ENCODE measurements around the gene SCO1.
A peak's percentile ranks its signal among the peaks of the same experiment; 100 is the strongest.
"Not testable (repeated sequence)": the region's sequence is repeated elsewhere in the genome, so short reads cannot be mapped to it uniquely, and the experiment has no call there.

SCO1 gene

GRCh38 chr17:10726196-10726595, 28.9 kb upstream of the SCO1 start:
- no peak for DNase-seq (ENCODE audit: low read depth in 1 of 2, low spot score in 1 of 2)

DNA sequence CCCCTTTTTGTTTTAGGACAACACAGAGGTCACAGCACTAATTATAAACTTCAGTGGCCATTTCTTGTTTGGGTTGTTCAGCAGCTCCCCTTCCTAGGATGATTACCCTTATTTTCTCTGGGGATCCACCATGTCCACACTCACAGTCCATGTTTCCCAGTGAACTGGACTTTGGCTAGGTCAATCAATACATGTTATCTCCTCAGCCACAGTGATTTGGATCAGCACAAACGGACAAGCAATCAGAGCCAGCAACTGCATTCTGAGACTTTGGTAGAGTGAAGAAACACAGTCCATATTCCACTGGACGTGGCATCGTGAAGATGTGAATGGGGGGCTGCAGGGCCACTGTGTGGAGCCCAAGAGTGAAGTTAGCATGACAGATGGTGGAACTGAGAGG, 27.9 kb upstream of the SCO1 start:
- DNase-seq (ENCODE audit: low read depth in 1 of 2, low spot score in 1 of 2): no peak

DNA sequence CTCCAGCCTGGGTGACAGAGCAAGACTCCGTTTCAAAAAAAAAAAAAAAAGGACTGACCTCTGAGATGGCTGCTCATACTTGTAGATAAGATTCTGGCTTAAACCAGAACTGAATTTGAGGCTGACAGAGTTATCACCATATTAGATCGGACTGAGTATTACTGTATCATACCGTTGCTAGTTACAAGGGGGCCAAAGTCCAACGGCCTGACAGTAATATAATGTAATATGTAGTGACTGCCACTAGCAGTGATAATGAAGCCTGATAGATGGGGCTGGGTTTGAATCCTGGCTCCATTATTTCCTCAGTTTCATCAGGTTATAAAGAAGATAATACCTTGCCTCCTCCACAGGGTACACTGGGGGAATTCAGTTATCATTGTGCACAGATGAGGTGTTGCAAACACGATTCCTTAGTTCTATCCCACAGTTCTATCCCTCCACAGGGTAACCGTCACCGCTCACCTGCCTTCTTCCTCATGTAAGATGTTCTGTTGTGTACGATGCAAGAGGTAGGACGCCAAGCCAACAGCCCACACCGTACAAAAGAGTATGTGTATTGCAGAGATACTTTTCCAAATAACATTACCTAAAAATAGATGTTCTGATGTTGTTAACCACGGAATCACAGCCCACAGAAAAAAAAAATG, 27.3 kb upstream of the SCO1 start:
- no peak for DNase-seq (ENCODE audit: low read depth in 1 of 2, low spot score in 1 of 2)

DNA sequence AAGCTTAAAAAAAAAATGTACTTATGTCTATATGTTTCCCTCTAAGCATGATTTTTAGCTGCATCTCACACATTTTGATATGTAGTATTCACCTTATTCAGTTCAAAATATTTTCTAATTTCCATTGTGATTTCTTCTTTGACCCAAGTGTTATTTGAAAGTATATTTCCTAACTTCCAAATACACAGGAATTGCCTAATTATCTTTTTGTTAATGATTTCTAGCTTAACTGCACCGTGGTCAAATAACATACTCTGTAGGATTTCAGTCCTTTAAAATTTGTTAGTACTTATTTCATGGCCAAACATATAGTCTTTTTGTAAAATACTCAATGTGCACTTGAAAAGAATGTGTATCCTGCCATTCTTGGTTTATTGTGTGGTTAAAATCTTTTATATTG, 21.2 kb upstream of the SCO1 start:
- DNase-seq (ENCODE audit: low read depth in 1 of 2, low spot score in 1 of 2): no peak

- no peak for DNase-seq (ENCODE audit: low read depth in 1 of 2, low spot score in 1 of 2)
These were observed 18.9 kb upstream of the SCO1 start for GRCh38 chr17:10716218-10716617.

DNA sequence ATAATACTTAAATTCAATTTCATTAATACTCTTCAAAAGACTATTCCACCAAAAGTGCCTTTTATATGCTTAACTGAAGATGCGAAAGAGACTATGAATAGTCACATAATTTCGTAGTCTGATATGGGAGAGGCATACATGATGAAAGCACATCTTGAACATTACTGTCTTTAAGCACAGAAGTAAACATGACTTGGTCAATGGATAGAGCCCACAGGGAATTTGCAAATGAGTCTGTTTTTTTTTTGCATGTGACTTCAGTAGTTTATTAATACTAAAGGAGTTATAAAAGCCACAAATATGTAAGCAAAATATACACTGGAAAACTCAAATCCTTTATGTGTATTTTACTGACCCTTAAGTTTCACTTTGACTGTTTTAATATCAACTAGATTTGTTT, 16.0 kb upstream of the SCO1 start:
- DNase-seq (ENCODE audit: low read depth in 1 of 2, low spot score in 1 of 2): no peak

GRCh38 chr17:10705727-10706126, 8.4 kb upstream of the SCO1 start:
- no peak for DNase-seq (ENCODE audit: low read depth in 1 of 2, low spot score in 1 of 2)

GRCh38 chr17:10702574-10702973, 5.2 kb upstream of the SCO1 start:
- DNase-seq (ENCODE audit: low read depth in 1 of 2, low spot score in 1 of 2): no peak

GRCh38 chr17:10699856-10700255, 2.5 kb upstream of the SCO1 start:
- peak in 1 of 2 donors; percentile 6 for DNase-seq (ENCODE audit: low read depth in 1 of 2, low spot score in 1 of 2)

DNA sequence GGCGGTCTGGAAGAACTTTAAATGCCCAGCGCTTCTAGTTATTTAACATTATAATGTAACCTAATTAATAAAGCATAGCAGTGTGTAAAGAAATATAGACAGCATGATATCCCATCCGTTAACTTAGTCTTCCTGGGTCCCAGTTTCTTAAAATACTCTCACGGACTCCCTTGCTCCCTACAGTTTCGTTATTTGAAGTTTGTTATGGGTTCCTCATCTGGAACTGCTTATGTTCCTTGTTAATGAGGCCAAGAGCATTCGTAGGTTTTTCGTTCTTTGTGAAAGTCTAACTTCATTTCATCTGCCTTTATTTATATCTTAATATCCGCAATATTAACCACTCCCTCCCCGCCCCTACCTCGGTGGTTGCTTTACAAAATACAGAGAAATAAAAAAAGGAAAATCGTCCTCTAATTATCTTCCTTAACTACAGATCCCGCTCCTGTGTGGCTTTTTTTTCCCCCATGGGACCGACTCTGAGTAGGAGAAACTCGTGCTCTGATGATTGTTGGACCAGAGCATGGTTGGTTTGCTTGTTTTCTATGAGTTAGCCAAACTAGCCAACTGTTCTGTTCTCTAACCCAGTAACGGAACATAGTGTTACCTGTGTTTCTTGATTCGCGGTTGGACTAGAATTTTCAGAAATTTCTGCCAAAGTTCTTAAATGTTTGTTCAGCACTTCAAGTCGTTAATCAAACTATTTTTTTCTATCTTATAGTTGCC, 924 bp upstream of the SCO1 start:
- no peak for DNase-seq (ENCODE audit: low read depth in 1 of 2, low spot score in 1 of 2)

DNA sequence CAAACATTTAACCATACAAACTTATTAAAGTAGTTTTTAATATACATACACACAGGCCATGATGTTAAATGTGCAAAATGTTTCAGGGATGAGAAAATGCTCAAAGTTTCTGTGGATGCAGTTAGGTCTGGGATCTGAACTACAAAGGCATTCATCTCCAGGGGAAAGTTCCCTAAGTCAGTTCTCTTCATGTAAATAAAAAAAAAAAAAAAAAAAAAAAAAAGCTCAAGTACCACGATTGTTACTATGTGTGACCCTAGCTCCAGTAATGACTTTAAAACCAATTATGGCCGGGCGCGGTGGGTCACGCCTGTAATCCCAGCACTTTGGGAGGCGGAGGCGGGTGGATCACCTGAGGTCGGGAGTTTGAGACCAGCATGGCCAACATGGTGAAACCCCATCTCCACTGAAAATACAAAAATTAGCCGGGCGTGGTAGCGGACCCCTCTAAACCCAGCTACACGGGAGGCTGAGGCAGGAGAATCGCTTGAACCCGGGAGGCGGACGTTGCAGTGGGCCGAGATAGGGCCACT, 1.4 kb downstream of the SCO1 start:
- DNase-seq (ENCODE audit: low read depth in 1 of 2, low spot score in 1 of 2): not testable (repeated sequence)

DNA sequence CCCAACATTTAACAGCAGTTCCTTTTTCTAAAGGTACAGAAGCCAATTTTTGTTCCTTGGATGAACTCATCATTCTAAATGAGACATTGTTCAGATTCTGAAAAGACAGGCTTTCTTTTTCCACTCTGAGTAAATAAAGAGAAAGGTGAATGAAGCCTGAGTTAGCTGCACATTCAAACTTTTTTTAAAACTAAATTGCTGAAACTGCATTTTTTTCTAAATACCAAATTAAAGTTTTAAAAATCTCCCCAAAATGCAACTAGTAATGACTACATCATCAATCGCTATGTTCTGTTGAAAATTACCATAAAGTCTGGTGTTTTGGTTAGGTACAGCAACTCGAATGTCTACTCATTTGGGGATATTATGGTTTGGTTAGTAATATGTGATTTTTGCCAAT, 9.8 kb downstream of the SCO1 start:
- DNase-seq (ENCODE audit: low read depth in 1 of 2, low spot score in 1 of 2): no peak

DNA sequence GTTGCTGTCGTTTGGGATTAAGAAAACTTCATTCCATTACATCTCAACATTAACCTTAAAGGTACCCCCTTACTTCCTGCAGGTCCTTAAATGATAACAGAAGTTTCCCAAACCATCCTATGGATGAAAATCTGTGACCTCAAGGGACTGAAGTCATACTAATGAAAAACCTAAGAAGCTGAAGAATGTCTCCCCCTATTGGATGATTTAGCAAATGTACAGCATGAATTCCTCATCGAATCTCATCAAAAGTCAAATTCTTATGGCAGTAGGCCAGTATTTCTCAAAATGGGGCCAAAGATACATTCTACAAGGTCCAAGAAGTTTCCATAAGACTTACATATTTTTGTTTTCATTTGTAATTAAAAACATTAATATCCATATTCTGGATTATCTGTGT, 13.5 kb downstream of the SCO1 start:
- no peak for DNase-seq (ENCODE audit: low read depth in 1 of 2, low spot score in 1 of 2)

DNA sequence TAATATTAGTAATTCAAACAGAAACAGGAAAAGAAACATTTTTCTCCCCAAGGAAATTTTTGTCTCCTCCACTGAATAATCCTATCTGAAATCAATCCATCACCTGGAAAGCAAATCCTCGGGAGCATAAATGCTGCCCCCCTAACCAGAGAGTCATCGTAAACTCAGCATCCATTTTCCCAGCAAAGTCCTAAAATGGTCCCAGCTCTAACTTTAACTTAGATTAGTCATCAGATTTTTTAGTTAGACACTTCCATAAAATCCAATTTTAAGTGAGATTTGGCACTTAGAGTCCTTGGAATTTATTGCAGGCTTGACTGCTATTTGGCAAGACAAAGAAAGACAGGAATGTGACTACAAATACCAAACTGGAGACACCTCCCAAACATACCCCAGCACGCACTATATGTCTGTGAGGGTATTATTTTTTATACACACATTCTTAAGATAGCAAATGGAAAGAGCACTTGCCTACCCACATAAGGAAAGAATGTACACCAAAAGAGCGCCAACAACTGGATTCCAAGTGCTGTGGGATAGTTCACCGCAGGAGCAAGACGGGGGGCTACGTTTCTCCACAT, 15.4 kb downstream of the SCO1 start:
- DNase-seq (ENCODE audit: low read depth in 1 of 2, low spot score in 1 of 2): no peak

- DNase-seq (ENCODE audit: low read depth in 1 of 2, low spot score in 1 of 2): no peak
These were observed 22.6 kb downstream of the SCO1 start for GRCh38 chr17:10674704-10675103.

DNA sequence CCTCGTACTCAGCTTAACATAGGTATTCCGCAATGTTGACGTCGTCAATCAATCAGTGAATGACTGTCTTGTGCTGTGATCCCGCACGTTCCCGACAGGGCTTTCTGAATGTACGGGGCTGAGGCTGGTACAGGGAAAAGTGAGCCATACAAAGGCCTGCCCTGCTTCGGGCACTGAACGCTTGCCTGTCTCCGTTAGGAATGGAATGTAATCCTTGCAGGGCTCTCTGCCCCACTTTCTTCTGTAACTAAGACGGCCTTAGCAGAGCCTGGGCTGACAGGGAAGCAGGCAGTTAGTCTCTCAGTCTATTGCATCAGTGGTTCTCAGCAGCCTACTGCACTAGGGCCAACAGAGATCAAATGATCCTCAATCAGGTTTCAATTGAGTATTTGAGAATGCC, 24.0 kb downstream of the SCO1 start:
- DNase-seq (ENCODE audit: low read depth in 1 of 2, low spot score in 1 of 2): no peak

DNA sequence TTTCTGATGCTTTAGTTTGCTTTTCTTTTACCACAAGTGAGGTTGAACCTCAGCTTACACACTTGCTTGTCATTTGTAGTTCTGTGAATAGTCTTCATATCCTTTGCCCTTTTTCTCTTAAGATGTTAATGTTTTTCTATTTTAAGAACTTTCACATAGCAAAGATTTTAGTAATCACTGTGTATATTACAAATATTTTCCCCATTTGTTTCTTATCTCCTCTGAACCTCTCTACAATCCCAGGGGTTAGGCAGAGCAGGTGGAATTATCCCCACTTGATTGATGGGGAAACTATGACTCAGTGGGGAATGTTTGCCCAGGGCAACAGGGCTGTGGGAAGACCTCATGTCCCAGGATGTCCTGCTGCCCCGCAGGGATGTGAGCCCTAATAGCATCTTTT, 28.6 kb downstream of the SCO1 start:
- DNase-seq (ENCODE audit: low read depth in 1 of 2, low spot score in 1 of 2): no peak

DNA sequence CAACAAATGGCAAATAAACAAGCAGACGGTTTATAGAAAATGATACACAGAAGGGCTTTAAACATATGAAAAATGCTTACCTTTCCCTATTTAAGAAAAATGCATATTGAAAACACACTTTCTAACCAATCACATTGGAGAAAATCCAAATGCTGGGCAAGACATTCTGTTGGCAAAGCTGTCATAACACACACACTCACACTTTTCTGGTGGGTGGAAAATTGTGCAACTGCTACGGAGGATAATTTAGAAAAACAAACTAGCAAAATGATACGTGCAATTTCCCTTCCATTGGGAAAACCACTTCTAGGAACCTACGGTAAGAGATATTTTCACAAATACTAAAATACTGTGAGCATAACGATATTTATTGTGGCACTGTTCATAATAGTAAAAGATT, 30.4 kb downstream of the SCO1 start:
- no peak for DNase-seq (ENCODE audit: low read depth in 1 of 2, low spot score in 1 of 2)

DNA sequence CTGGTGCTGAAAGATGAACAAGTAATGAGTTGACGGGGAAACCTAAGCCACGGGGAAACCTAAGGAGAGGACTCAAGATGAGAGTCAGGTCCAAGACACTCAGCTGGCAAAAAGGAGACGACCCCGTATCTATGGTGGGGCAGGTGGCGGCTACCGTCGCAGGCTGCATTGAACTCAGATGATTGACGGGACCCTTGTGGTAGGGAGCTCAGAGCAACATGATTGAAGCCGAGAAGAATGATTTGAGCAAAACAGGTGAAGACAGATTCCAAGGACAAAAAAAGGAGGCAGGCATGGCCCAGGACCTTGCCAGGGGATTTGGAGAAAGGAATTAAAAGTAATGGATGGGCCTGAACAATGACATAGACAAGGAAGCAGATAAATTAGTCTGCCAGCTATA, 32.8 kb downstream of the SCO1 start:
- no peak for DNase-seq (ENCODE audit: low read depth in 1 of 2, low spot score in 1 of 2)

- DNase-seq (ENCODE audit: low read depth in 1 of 2, low spot score in 1 of 2): no peak
These were observed 34.1 kb downstream of the SCO1 start for GRCh38 chr17:10663231-10663630.

- no peak for DNase-seq (ENCODE audit: low read depth in 1 of 2, low spot score in 1 of 2)
These were observed 35.9 kb downstream of the SCO1 start for GRCh38 chr17:10661437-10661836.

GRCh38 chr17:10657879-10658278, 39.5 kb downstream of the SCO1 start:
- no peak for DNase-seq (ENCODE audit: low read depth in 1 of 2, low spot score in 1 of 2)

All from stimulated activated CD4-positive, alpha-beta T cell treated with anti-CD3 and anti-CD28 coated beads, Interleukin-15, amount 100 ng/mL, for 1 hour (primary cell).